CD8-positive, alpha-beta memory T cell (primary cell): Measurements from ENCODE around the gene VAMP8. TPM values are rescaled to one million over a fixed set of nuclear protein-coding genes. Genes with fewer than 3 reads are reported as not detected.
"Not testable (repeated sequence)": the region's sequence is repeated elsewhere in the genome, so short reads cannot be mapped to it uniquely, and the experiment has no call there.

Experiments used
- CTCF ChIA-PET: fragments of 350-600 bp; sonication (Branson Sonifier 250); formaldehyde crosslinking; loops from one replicate; lab custom pipeline; 2021; ENCODE audit warnings: antibody characterized with exemption; lab: Charles Lee
- POLR2A ChIA-PET: fragments of 350-600 bp; sonication (Branson Sonifier 250); formaldehyde crosslinking; loops from one replicate; lab custom pipeline; 2021; ENCODE audit warnings: antibody characterized with exemption; lab: Charles Lee
- DNase-seq, 5 donors: peaks; one replicate each; pipeline versions ENCODE4 v3.0.0 to v3.0.0-alpha.2; 2020 to 2022; ENCODE audit warnings: mixed read lengths in 1 of 5
- H3K27ac ChIP-seq: one replicate; pipeline ENCODE4 v1.7.0; 2013; ENCODE audit warnings: low read depth, mild to moderate bottlenecking, low read length, moderate library complexity
- H3K27me3 ChIP-seq: 2 replicates; pipeline ENCODE4 v1.7.0; 2013; ENCODE audit warnings: low read length, mild to moderate bottlenecking; ENCODE audit not compliant: insufficient read depth, poor library complexity, severe bottlenecking
- H3K36me3 ChIP-seq: 2 replicates; pipeline ENCODE4 v1.7.0; 2013; ENCODE audit warnings: mild to moderate bottlenecking, low read length, moderate library complexity; ENCODE audit not compliant: insufficient read depth
- H3K4me1 ChIP-seq: 2 replicates; pipeline ENCODE4 v1.7.0; 2013; ENCODE audit warnings: mild to moderate bottlenecking, low read length, moderate library complexity; ENCODE audit not compliant: insufficient read depth
- H3K4me3 ChIP-seq: 2 replicates; pipeline ENCODE4 v1.7.0; 2013; ENCODE audit warnings: mild to moderate bottlenecking, low read length
- H3K9me3 ChIP-seq: 2 replicates; pipeline ENCODE4 v1.7.0; 2013; ENCODE audit warnings: mild to moderate bottlenecking, low read length
- H3K27ac Mint-ChIP-seq, 8 donors: one replicate each; pipeline ENCODE4 v1.8.0; 2020 to 2021; ENCODE audit warnings: mixed read lengths in 8 of 8, mild to moderate bottlenecking in 6 of 8, inconsistent platforms in 3 of 8, moderate library complexity in 3 of 8
- H3K27me3 Mint-ChIP-seq, 2 donors: one replicate each; pipeline ENCODE4 v1.8.0; 2020 to 2021; ENCODE audit warnings: mixed read lengths in 2 of 2, mild to moderate bottlenecking in 1 of 2, moderate library complexity in 1 of 2
- H3K36me3 Mint-ChIP-seq, 3 donors: one replicate each; pipeline ENCODE4 v1.8.0; 2020 to 2021; ENCODE audit warnings: mixed read lengths in 3 of 3, inconsistent platforms in 1 of 3, mild to moderate bottlenecking in 1 of 3
- H3K4me1 Mint-ChIP-seq, 3 donors: one replicate each; pipeline ENCODE4 v1.8.0; 2020 to 2021; ENCODE audit warnings: mixed read lengths in 3 of 3, inconsistent platforms in 1 of 3, mild to moderate bottlenecking in 1 of 3
- H3K4me3 Mint-ChIP-seq, 7 donors: one replicate each; pipeline ENCODE4 v1.8.0; 2020 to 2021; ENCODE audit warnings: mixed read lengths in 7 of 7, mild to moderate bottlenecking in 6 of 7, moderate library complexity in 4 of 7, inconsistent platforms in 2 of 7
- H3K9me3 Mint-ChIP-seq, 5 donors: one replicate each; pipeline ENCODE4 v1.8.0; 2020 to 2022; ENCODE audit warnings: mixed read lengths in 5 of 5, mild to moderate bottlenecking in 3 of 5, moderate library complexity in 2 of 5, inconsistent platforms in 1 of 5
- polyA plus RNA-seq: library from polyadenylated mRNA; unstranded; fragments of 300-500 nt; fragmentation: Illumina TruSeq; gene quantifications from one replicate; pipeline ENCODE4 v1.2.3, GENCODE V29; 2021
- total RNA-seq, 2 experiments: library from RNA; stranded (reverse); gene quantifications; one replicate each; pipeline ENCODE4 v1.2.3, GENCODE V29; 2021

VAMP8 gene
- total and polyA plus RNA-seq, 3 experiments from 2014 or later, result 94.4 to 355 (median 95.4) TPM

- H3K36me3 Mint-ChIP-seq, result peaks cover 7 to 75% (median 20%) of the 10 kb centered on the region in 3 donors
These were observed 35.5 kb upstream of the VAMP8 start for GRCh38 chr2:85541753-85542457.

GRCh38 chr2:85542777-85543176, 34.6 kb upstream of the VAMP8 start:
- Histone ChIP-seq H3K4me3 (no peak overlapping the region), H3K27me3 (no peaks in the 10 kb centered on the region), H3K36me3 (peaks cover 29% of the 10 kb centered on the region), H3K9me3 (no peaks in the 10 kb centered on the region), H3K4me1 (peaks cover 16% of the 10 kb centered on the region), H3K27ac (no peak overlapping the region)
- peaks cover 7 to 78% (median 20%) of the 10 kb centered on the region in 3 donors for H3K36me3 Mint-ChIP-seq
- H3K4me1 Mint-ChIP-seq, result peaks cover 29 to 41% (median 41%) of the 10 kb centered on the region in 3 donors
- peak overlapping the region in 2 of 7 donors; percentile 7 to 90 for H3K4me3 Mint-ChIP-seq
- no peak for DNase-seq
- H3K27ac Mint-ChIP-seq, result peak overlapping the region in 4 of 8 donors; percentile 5 to 84 (median 28)
- ChIA-PET POLR2A (interaction anchor here (0.5 kb wide), 1 partner anchor 21 kb away, joined by 4 read pairs; no protein-coding TSS in a partner anchor), CTCF (interaction anchor here (9.6 kb wide), 1 partner anchor 8 kb away, joined by 66 read pairs; no protein-coding TSS in a partner anchor)
- no peaks in the 10 kb centered on the region for H3K27me3 Mint-ChIP-seq
- no peaks in the 10 kb centered on the region for H3K9me3 Mint-ChIP-seq

More at GRCh38 chr2:85541753-85542457, 35.5 kb upstream of the VAMP8 start:
- H3K27ac Mint-ChIP-seq, result peak overlapping the region in 3 of 8 donors; percentile 23 to 90 (median 84)
- Histone ChIP-seq H3K36me3 (peaks cover 29% of the 10 kb centered on the region), H3K27ac (no peak overlapping the region), H3K4me3 (no peak overlapping the region), H3K9me3 (no peaks in the 10 kb centered on the region), H3K4me1 (peaks cover 25% of the 10 kb centered on the region), H3K27me3 (no peaks in the 10 kb centered on the region)
- H3K9me3 Mint-ChIP-seq, result no peaks in the 10 kb centered on the region
- peaks cover 37 to 50% (median 50%) of the 10 kb centered on the region in 3 donors for H3K4me1 Mint-ChIP-seq
- DNase-seq, result no peak
- POLR2A ChIA-PET, result interaction anchor here (3.8 kb wide), 1 partner anchor 104 kb away, joined by 39 read pairs; no protein-coding TSS in a partner anchor
- no peaks in the 10 kb centered on the region for H3K27me3 Mint-ChIP-seq
- CTCF ChIA-PET, result interaction anchor here (2.7 to 9.6 kb wide), 2 partner anchors 9 to 122 kb away, joined by 18 to 66 read pairs; partner anchors contain the start of gene SH2D6
- H3K4me3 Mint-ChIP-seq, result peak overlapping the region in 3 of 7 donors; percentile 2 to 90 (median 53)

GRCh38 chr2:85544254-85544691, 33.1 kb upstream of the VAMP8 start:
- Mint-ChIP-seq H3K27ac (peak overlapping the region in 1 of 8 donors; percentile 43), H3K4me1 (peaks cover 25 to 37% (median 37%) of the 10 kb centered on the region in 3 donors), H3K36me3 (peaks cover 7 to 82% (median 22%) of the 10 kb centered on the region in 3 donors), H3K4me3 (peak overlapping the region in 1 of 7 donors; percentile 29)
- DNase-seq, H3K4me3 ChIP-seq, H3K27me3 Mint-ChIP-seq, H3K27ac ChIP-seq, H3K9me3 ChIP-seq, H3K9me3 Mint-ChIP-seq, H3K27me3 ChIP-seq, POLR2A ChIA-PET: not testable (repeated sequence)
- H3K36me3 ChIP-seq, result peaks cover 29% of the 10 kb centered on the region
- H3K4me1 ChIP-seq, result peaks cover 14% of the 10 kb centered on the region
- CTCF ChIA-PET, result interaction anchor here (1.1 kb wide), 1 partner anchor 124 kb away, joined by 5 read pairs; no protein-coding TSS in a partner anchor

- not testable (repeated sequence) for H3K9me3 Mint-ChIP-seq, H3K9me3 ChIP-seq, H3K4me3 Mint-ChIP-seq, DNase-seq, H3K27me3 ChIP-seq, H3K4me3 ChIP-seq, H3K27ac ChIP-seq, H3K27me3 Mint-ChIP-seq
- peaks cover 7 to 84% (median 22%) of the 10 kb centered on the region in 3 donors for H3K36me3 Mint-ChIP-seq
- peaks cover 21 to 33% (median 33%) of the 10 kb centered on the region in 3 donors for H3K4me1 Mint-ChIP-seq
- H3K36me3 ChIP-seq, result peaks cover 31% of the 10 kb centered on the region
- ChIA-PET CTCF (interaction anchor here (1.1 to 1.6 kb wide), 2 partner anchors 125 kb away, joined by 5 to 11 read pairs; no protein-coding TSS in a partner anchor), POLR2A (interaction anchor here (0.5 to 1.2 kb wide), 2 partner anchors 16 to 107 kb away, joined by 3 read pairs; no protein-coding TSS in a partner anchor)
- H3K27ac Mint-ChIP-seq, result peak overlapping the region in 1 of 8 donors; percentile 31
- H3K4me1 ChIP-seq, result peaks cover 12% of the 10 kb centered on the region
These were observed 32.2 kb upstream of the VAMP8 start for GRCh38 chr2:85544915-85545779.

- Mint-ChIP-seq H3K4me3 (no peak overlapping the region), H3K27ac (peak overlapping the region in 2 of 8 donors; percentile 31 to 43), H3K4me1 (peaks cover 14 to 27% (median 26%) of the 10 kb centered on the region in 3 donors), H3K27me3 (no peaks in the 10 kb centered on the region), H3K36me3 (peaks cover 7 to 84% (median 19%) of the 10 kb centered on the region in 3 donors), H3K9me3 (no peaks in the 10 kb centered on the region)
- Histone ChIP-seq H3K27me3 (no peaks in the 10 kb centered on the region), H3K4me1 (peaks cover 5% of the 10 kb centered on the region), H3K4me3 (no peak overlapping the region), H3K27ac (no peak overlapping the region), H3K9me3 (no peaks in the 10 kb centered on the region), H3K36me3 (peaks cover 38% of the 10 kb centered on the region)
- CTCF ChIA-PET, result interaction anchor here (1.6 kb wide), 1 partner anchor 126 kb away, joined by 11 read pairs; no protein-coding TSS in a partner anchor
- no peak for DNase-seq
- POLR2A ChIA-PET, result interaction anchor here (0.5 to 1.2 kb wide), 3 partner anchors 8 to 108 kb away, joined by 3 read pairs; no protein-coding TSS in a partner anchor
These were observed 31.6 kb upstream of the VAMP8 start for GRCh38 chr2:85545780-85546240.

GRCh38 chr2:85547089-85547858, 30.1 kb upstream of the VAMP8 start:
- Mint-ChIP-seq H3K27me3 (no peaks in the 10 kb centered on the region), H3K9me3 (no peaks in the 10 kb centered on the region)

More at GRCh38 chr2:85547089-85547858, 30.1 kb upstream of the VAMP8 start:
- peaks cover 8 to 17% (median 17%) of the 10 kb centered on the region in 3 donors for H3K4me1 Mint-ChIP-seq
- no peak overlapping the region for H3K4me3 Mint-ChIP-seq
- H3K27ac ChIP-seq, result no peak overlapping the region
- H3K27ac Mint-ChIP-seq, result peak overlapping the region in 5 of 8 donors; percentile 3 to 88 (median 21)
- ChIA-PET POLR2A (no interaction called here), CTCF (interaction anchor here (2.0 to 14.9 kb wide), 2 partner anchors 8 to 130 kb away, joined by 13 to 327 read pairs; partner anchors contain the start of genes MAT2A and SH2D6)
- H3K4me1 ChIP-seq, result no peaks in the 10 kb centered on the region
- no peaks in the 10 kb centered on the region for H3K27me3 ChIP-seq
- peaks cover 35% of the 10 kb centered on the region for H3K36me3 ChIP-seq
- peaks cover 7 to 84% (median 18%) of the 10 kb centered on the region in 3 donors for H3K36me3 Mint-ChIP-seq
- H3K4me3 ChIP-seq, result no peak overlapping the region
- no peak for DNase-seq
- no peaks in the 10 kb centered on the region for H3K9me3 ChIP-seq
